ENCODE results near the gene CENPP.

DNA sequence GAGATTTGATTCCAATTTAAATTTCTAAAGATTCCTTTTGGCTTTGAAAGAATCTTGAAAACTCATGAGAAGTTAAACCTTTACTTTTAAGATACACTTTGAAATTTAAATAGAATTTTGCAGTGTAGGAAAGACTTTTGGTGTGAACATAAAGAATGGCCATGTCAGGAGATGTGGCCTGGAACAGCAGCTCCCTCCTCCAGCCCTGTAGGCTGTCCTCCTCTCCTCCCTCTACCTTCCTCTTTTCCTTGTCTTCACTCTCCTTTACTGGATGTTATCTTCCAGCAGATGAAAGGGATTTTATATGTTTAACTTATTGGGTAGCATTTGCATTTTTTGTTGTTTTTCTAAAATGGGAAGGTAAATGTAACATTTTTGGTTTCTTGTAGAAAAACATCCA is 137.6 kb downstream of the CENPP start:
- TF ChIP-seq ATF2 (CRISPR knock-in tag; IDR thresholded peaks at IDR 0.05; ENCODE audit: borderline replicate concordance, low read depth) = no peak
- no peak for TF ChIP-seq FOXJ3 (CRISPR knock-in tag; IDR thresholded peaks at IDR 0.05; ENCODE audit: borderline replicate concordance)
- no peak for TF ChIP-seq TEAD4 (CRISPR knock-in tag; IDR thresholded peaks at IDR 0.05)
- TF ChIP-seq CTCF (IDR thresholded peaks at IDR 0.05) = no peak
- no peak for TF ChIP-seq MAX (CRISPR knock-in tag; IDR thresholded peaks at IDR 0.05)
- TF ChIP-seq CREB1 (CRISPR knock-in tag; IDR thresholded peaks at IDR 0.05) = no peak
- no peak for TF ChIP-seq ZNF263 (CRISPR knock-in tag; IDR thresholded peaks at IDR 0.05; ENCODE audit: low read depth)
- TF ChIP-seq ZNF416 (CRISPR knock-in tag; IDR thresholded peaks at IDR 0.05) = no peak
- TF ChIP-seq ZSCAN18 (CRISPR knock-in tag; IDR thresholded peaks at IDR 0.05) = no peak
- TF ChIP-seq, protein P1, sequence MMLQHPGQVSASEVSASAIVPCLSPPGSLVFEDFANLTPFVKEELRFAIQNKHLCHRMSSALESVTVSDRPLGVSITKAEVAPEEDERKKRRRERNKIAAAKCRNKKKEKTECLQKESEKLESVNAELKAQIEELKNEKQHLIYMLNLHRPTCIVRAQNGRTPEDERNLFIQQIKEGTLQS (CRISPR knock-in tag; conservative IDR thresholded peaks at IDR 0.05) = no peak
